HG02610 (cell line): ENCODE data around the gene VAMP4.
"Not testable (repeated sequence)": the region's sequence is repeated elsewhere in the genome, so short reads cannot be mapped to it uniquely, and the experiment has no call there.

Source experiments
- ATAC-seq: cut with Tn5 transposase; IDR thresholded peaks from one replicate; pipeline ENCODE4 v1.9.1; 2021; ENCODE audit warnings: mild to moderate bottlenecking, moderate library complexity; ENCODE audit not compliant: unreplicated experiment

VAMP4 gene

GRCh38 chr1:171707583-171707982 is 34.3 kb downstream of the VAMP4 start:
- ATAC-seq, result no peak

GRCh38 chr1:171702598-171702997 is 39.3 kb downstream of the VAMP4 start:
- ATAC-seq, result no peak

GRCh38 chr1:171699531-171699930 is 42.3 kb downstream of the VAMP4 start:
- ATAC-seq, result no peak

GRCh38 chr1:171695772-171696171 is 46.1 kb downstream of the VAMP4 start:
- not testable (repeated sequence) for ATAC-seq

- ATAC-seq, result not testable (repeated sequence)
Observed at GRCh38 chr1:171693541-171693940, 48.3 kb downstream of the VAMP4 start.

GRCh38 chr1:171683870-171684269 is 58.0 kb downstream of the VAMP4 start:
- no peak for ATAC-seq

- ATAC-seq, result no peak
Observed at GRCh38 chr1:171680339-171680738, 61.5 kb downstream of the VAMP4 start.

- ATAC-seq, result no peak
Observed at GRCh38 chr1:171676823-171677222, 65.0 kb downstream of the VAMP4 start.

GRCh38 chr1:171674431-171675405 is 67.1 kb downstream of the VAMP4 start:
- ATAC-seq, result no peak

- ATAC-seq, result no peak
Observed at GRCh38 chr1:171670739-171671138, 71.1 kb downstream of the VAMP4 start.

- no peak for ATAC-seq
Observed at GRCh38 chr1:171668372-171668771, 73.5 kb downstream of the VAMP4 start.

GRCh38 chr1:171666114-171666769 is 75.6 kb downstream of the VAMP4 start:
- no peak for ATAC-seq

GRCh38 chr1:171664976-171665375 is 76.9 kb downstream of the VAMP4 start:
- no peak for ATAC-seq

- ATAC-seq, result no peak
Observed at GRCh38 chr1:171663854-171664575, 77.8 kb downstream of the VAMP4 start.

GRCh38 chr1:171663036-171663853 is 78.6 kb downstream of the VAMP4 start:
- ATAC-seq, result no peak

- ATAC-seq, result no peak
Observed at GRCh38 chr1:171661076-171661650, 80.7 kb downstream of the VAMP4 start.

GRCh38 chr1:171656206-171656605 is 85.7 kb downstream of the VAMP4 start:
- not testable (repeated sequence) for ATAC-seq

GRCh38 chr1:171655746-171656116 is 86.1 kb downstream of the VAMP4 start:
- no peak for ATAC-seq

GRCh38 chr1:171654942-171655745 is 86.7 kb downstream of the VAMP4 start:
- ATAC-seq, result peak; percentile 73
